Suppressor macrophage (primary cell): ENCODE results near the gene LRRC25.

Experiments
- DNase-seq, 4 experiments: peaks; one replicate each; pipeline ENCODE4 v3.0.0-alpha.2; 2020 to 2022

The LRRC25 gene

GRCh38 chr19:18435842-18436670 is 38.6 kb upstream of the LRRC25 start:
- peak; percentile 66 to 88 (median 82) for DNase-seq

DNA sequence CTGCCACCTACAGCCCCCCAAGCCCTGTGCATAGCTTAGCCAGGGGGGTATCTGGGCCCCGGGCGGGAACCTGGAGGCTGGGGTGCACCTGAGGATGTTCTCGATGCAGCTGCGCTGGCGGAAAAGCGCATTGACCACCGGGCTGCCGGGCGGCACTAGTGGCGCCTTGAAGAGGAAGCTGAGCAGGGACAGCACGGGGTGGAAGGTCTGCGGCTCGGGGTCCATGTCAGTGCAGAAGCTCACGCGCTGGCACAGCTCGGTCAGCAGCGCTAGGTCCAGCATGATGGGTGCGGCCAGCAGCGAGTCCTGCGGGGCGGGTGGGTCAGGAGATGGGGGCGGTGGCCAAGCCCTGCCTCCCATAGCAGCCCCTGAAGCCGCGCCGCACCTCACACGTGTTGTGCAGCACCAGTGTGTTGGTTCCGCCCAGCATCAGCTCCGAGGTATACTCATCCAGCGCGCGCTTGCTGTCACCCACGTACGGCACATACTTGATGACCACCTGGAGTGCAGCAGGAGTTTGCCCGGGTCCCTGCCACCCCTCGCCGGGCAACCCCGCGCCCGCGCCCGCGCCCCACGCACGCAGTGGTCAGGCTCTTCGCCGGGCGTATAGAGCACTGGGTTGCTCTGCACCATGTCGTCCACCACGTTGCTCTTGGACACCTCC is 37.9 kb upstream of the LRRC25 start:
- peak in 1 of 4 experiments; percentile 33 for DNase-seq

DNA sequence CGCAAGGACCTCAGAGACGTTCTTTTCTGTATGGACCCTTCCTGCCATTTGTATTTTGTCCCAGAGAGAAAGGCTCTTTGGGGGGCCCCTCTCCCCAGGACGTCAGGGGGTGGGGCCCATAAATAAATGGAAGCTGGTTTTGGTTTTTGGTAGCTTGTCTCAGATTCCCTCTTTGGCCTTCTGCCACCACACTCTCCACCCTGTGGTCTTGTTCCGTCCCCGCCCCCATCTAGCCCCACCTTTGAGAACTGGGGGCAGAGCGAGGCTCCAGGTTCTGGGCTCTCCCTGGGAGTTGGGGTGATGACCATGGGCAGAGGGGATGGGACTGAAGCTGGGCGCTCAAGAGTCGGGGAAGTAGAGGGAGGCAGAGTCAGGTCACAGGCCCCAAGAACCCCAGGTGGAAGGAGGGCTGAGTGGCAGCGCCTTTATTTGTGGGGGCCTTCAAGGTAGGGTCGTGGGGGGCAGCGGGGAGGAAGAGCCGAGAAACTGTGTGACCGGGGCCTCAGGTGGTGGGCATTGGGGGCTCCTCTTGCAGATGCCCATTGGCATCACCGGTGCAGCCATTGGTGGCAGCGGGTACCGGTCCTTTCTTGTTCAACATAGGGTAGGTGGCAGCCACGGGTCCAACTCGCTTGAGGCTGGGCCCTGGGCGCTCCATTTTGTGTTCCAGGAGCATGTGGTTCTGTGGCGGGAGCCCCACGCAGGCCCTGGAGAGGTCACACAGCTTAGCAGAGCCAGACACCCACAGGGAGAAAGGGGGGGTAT is 37.2 kb upstream of the LRRC25 start:
- no peak for DNase-seq

- no peak for DNase-seq
Observed at GRCh38 chr19:18433735-18434398, 36.4 kb upstream of the LRRC25 start.

GRCh38 chr19:18433015-18433691 is 35.7 kb upstream of the LRRC25 start:
- peak in 3 of 4 experiments; percentile 59 to 78 (median 74) for DNase-seq

- DNase-seq: no peak
Observed at GRCh38 chr19:18432275-18433014, 35.0 kb upstream of the LRRC25 start.

- DNase-seq: no peak
Observed at GRCh38 chr19:18431351-18432197, 34.2 kb upstream of the LRRC25 start.

- no peak for DNase-seq
Observed at GRCh38 chr19:18430417-18431144, 33.2 kb upstream of the LRRC25 start.

GRCh38 chr19:18429717-18430416 is 32.4 kb upstream of the LRRC25 start:
- no peak for DNase-seq

DNA sequence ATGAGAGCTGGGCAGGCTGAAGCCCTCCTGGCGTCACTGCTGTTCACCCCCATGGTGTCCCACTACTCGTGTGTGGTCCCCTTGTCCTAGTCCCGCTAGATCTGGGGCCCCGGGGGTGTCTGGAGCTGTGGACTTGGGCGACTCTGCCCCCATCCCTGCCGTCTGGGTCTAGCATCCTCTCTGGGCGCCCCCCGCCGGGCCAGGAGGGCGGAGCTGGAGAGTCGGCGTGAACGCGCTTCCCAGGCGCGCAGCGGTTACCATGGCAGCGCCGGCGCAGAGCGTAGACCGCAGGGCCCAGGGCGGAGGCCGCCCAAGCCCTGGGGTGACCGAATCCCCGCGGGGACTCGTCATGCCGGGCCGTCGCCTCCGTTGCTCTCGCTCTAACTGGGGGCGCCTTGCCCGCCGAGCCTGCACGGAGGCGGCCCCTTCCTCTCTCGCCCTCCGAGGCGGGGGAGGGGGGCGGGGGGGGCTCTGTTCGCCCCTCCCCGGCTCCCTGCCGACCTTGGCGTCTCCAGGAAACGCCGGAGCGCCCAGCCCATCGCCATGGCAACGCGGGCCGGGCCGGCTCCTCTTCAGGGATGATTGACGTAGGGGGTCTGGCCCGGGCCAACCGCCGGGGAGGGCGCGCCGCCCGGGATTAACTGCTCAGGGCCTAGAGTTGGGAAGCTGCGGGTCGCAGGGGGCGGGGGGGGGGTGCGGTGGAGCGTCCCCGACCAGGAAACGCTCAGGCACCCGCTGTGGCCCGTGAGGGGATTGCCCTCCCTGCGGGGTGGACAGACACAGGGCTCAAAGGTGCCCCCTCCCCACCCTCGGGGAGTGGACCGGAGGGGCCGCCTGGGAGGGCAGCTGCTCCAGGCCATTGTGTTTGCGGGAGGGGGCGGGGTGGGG is 31.6 kb upstream of the LRRC25 start:
- peak; percentile 69 to 86 (median 80) for DNase-seq

GRCh38 chr19:18428173-18428786 is 30.9 kb upstream of the LRRC25 start:
- no peak for DNase-seq

DNA sequence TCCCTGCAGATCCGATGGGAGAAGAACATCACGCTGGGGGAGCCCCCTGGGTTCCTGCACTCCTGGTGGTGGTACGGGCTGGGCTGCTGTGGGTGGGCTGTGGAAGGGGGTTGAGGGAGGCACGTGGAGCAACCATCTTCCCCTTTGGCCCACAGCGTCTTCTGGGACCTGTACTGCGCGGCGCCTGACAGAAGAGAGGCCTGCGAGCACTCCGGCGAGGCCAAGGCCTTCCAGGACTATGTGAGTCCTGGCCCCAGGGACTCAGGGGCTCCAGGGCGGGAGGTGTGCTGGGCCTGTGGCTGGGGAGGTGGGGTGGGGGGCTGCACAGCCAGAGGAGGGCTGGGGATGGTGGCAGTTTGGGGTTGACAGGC is 30.3 kb upstream of the LRRC25 start:
- no peak for DNase-seq

DNA sequence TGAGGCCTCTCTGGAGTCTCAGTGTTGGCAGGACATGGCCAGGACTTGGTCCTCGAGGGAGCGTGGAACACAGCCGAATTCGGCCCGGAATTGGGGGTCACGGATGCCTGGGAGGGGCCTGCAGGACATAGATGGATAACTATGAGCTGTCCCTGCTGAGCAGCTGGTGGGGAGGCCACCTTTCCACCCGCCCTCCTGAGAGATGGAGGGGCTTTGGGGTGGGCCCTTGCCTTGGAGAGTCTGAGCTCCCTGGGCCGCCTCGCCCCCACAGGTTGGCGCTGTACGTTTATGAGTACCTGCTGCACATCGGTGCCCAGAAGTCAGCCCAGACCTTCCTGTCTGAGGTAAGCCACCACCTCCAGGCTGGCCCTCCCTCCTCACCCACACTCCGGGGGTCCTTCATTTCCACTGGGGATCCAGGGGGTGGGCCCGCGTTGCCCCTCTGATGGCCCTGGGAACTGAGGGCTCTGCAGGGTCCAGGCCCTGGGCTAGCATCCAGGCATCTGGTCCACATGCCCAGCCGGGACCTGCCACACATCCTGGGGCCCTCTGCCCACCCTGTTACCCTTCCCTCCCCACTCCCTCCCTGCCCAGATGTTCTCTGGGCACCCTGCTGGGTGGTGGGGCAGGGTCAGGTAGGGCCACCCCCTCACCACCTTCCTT is 29.8 kb upstream of the LRRC25 start:
- no peak for DNase-seq

GRCh38 chr19:18426416-18426767 is 29.0 kb upstream of the LRRC25 start:
- DNase-seq: no peak

- DNase-seq: no peak
Observed at GRCh38 chr19:18425515-18426415, 28.3 kb upstream of the LRRC25 start.
